ENCODE measurements around the gene TLR1.
A peak's percentile ranks its signal among the peaks of the same experiment; 100 is the strongest.

TLR1 gene

GRCh38 chr4:38787693-38788092 is 16.9 kb downstream of the TLR1 start:
- Histone ChIP-seq H3K27me3 (ENCODE audit: insufficient read depth, poor library complexity, severe bottlenecking) (no peaks in the 10 kb centered on the region), H3K4me3 (replicated peaks; ENCODE audit: insufficient read depth, low read length) (no peak overlapping the region), H3K27ac (replicated peaks) (no peak overlapping the region)
- no peak for DNase-seq (ENCODE audit: low read depth in 1 of 2, low spot score in 1 of 2)
- TF ChIP-seq POLR2AphosphoS5 (IDR thresholded peaks at IDR 0.05; ENCODE audit: low read depth) (no peak), GABPA (IDR thresholded peaks at IDR 0.05; ENCODE audit: low read depth) (no peak), REST (IDR thresholded peaks at IDR 0.05; ENCODE audit: insufficient replicate concordance, low read depth) (no peak), CTCF (IDR thresholded peaks at IDR 0.05; ENCODE audit: insufficient read depth, low read length) (no peak), SPI1 (IDR thresholded peaks at IDR 0.05; ENCODE audit: borderline replicate concordance, low read depth) (no peak)

- TF ChIP-seq POLR2AphosphoS5 (IDR thresholded peaks at IDR 0.05; ENCODE audit: low read depth): peak; percentile 24; the same call in 1 of the 2 replicates
- TF ChIP-seq SPI1 (IDR thresholded peaks at IDR 0.05; ENCODE audit: borderline replicate concordance, low read depth): peak; percentile 76
- TF ChIP-seq GABPA (IDR thresholded peaks at IDR 0.05; ENCODE audit: low read depth): no peak
- Histone ChIP-seq H3K27ac (replicated peaks) (peak overlapping the region; percentile 39), H3K27me3 (ENCODE audit: insufficient read depth, poor library complexity, severe bottlenecking) (no peaks in the 10 kb centered on the region), H3K4me3 (replicated peaks; ENCODE audit: insufficient read depth, low read length) (no peak overlapping the region)
- DNase-seq (ENCODE audit: low read depth in 1 of 2, low spot score in 1 of 2): peak; percentile 68 to 78
These were observed 18.6 kb downstream of the TLR1 start for GRCh38 chr4:38785901-38786402.

- Histone ChIP-seq H3K27me3 (ENCODE audit: insufficient read depth, poor library complexity, severe bottlenecking) (no peaks in the 10 kb centered on the region), H3K4me3 (replicated peaks; ENCODE audit: insufficient read depth, low read length) (no peak overlapping the region), H3K27ac (replicated peaks) (no peak overlapping the region)
- TF ChIP-seq POLR2AphosphoS5 (IDR thresholded peaks at IDR 0.05; ENCODE audit: low read depth): no peak
- TF ChIP-seq GABPA (IDR thresholded peaks at IDR 0.05; ENCODE audit: low read depth): no peak
- no peak for TF ChIP-seq REST (IDR thresholded peaks at IDR 0.05; ENCODE audit: insufficient replicate concordance, low read depth)
- TF ChIP-seq SPI1 (IDR thresholded peaks at IDR 0.05; ENCODE audit: borderline replicate concordance, low read depth): no peak
- TF ChIP-seq CTCF (IDR thresholded peaks at IDR 0.05; ENCODE audit: insufficient read depth, low read length): no peak
- DNase-seq (ENCODE audit: low read depth in 1 of 2, low spot score in 1 of 2): peak in 1 of 2 experiments; percentile 80
These were observed 19.4 kb downstream of the TLR1 start for GRCh38 chr4:38785041-38785790.

GRCh38 chr4:38784141-38784540 is 20.4 kb downstream of the TLR1 start:
- DNase-seq (ENCODE audit: low read depth in 1 of 2, low spot score in 1 of 2): no peak
- H3K27me3 ChIP-seq (ENCODE audit: insufficient read depth, poor library complexity, severe bottlenecking): no peaks in the 10 kb centered on the region
- H3K4me3 ChIP-seq (replicated peaks; ENCODE audit: insufficient read depth, low read length): no peak overlapping the region
- no peak overlapping the region for H3K27ac ChIP-seq (replicated peaks)
- TF ChIP-seq SPI1 (IDR thresholded peaks at IDR 0.05; ENCODE audit: borderline replicate concordance, low read depth) (no peak), CTCF (IDR thresholded peaks at IDR 0.05; ENCODE audit: insufficient read depth, low read length) (no peak), GABPA (IDR thresholded peaks at IDR 0.05; ENCODE audit: low read depth) (no peak), POLR2AphosphoS5 (IDR thresholded peaks at IDR 0.05; ENCODE audit: low read depth) (no peak), REST (IDR thresholded peaks at IDR 0.05; ENCODE audit: insufficient replicate concordance, low read depth) (no peak)
